Transverse colon (tissue), 4 donors: Measurements from ENCODE around the gene HAGH. TPM values are rescaled to one million over a fixed set of nuclear protein-coding genes. Genes with fewer than 3 reads are reported as not detected.

Source experiments
- DNase-seq: peaks from one replicate; pipeline ENCODE4 v3.0.0-alpha.2; 2019
- H3K27ac ChIP-seq, 4 donors: fragments of 200-600 bp; sonication (generic); 2 replicates each; pipeline ENCODE4 v1.5.1; 2016 to 2018; ENCODE audit warnings: inconsistent platforms in 4 of 4
- H3K27me3 ChIP-seq: fragments of 200-600 bp; sonication (generic); 2 replicates; pipeline ENCODE4 v1.5.1; 2017; ENCODE audit warnings: inconsistent platforms
- H3K36me3 ChIP-seq, 4 donors: fragments of 200-600 bp; sonication (generic); 2 replicates each; pipeline ENCODE4 v1.5.1; 2017 to 2019; ENCODE audit warnings: inconsistent platforms in 4 of 4
- H3K4me1 ChIP-seq, 4 donors: fragments of 200-600 bp; sonication (generic); 2 replicates each; pipeline ENCODE4 v1.5.1; 2017 to 2020; ENCODE audit warnings: inconsistent platforms in 4 of 4
- H3K4me3 ChIP-seq, 4 donors: fragments of 200-600 bp; sonication (generic); 1 replicate in 1 of 4; 2 replicates in 3 of 4; pipeline versions ENCODE4 v1.5.1 to v1.6.1; 2017 to 2019; ENCODE audit warnings: inconsistent platforms in 4 of 4
- H3K9me3 ChIP-seq, 2 donors: fragments of 200-600 bp; sonication (generic); 2 replicates each; pipeline ENCODE4 v1.5.1; 2017 to 2019; ENCODE audit warnings: inconsistent platforms in 2 of 2
- CTCF ChIP-seq, 5 experiments: fragments of 200-600 bp in 3 of 5; fragments of 450-650 bp in 2 of 5; sonication (generic) in 3 of 5; IDR thresholded peaks; 1 replicate in 2 of 5; 2 replicates in 3 of 5; pipeline ENCODE4 v1.5.1; 2016 to 2017; ENCODE audit warnings: antibody characterized with exemption in 5 of 5, inconsistent platforms in 3 of 5, mild to moderate bottlenecking in 2 of 5, moderate library complexity in 1 of 5
- EP300 ChIP-seq: sonication (generic); formaldehyde crosslinking; IDR thresholded peaks from one replicate; pipeline ENCODE4 v1.6.1; 2017; ENCODE audit warnings: antibody characterized with exemption, low read depth
- POLR2A ChIP-seq: fragments of 450-650 bp; IDR thresholded peaks from one replicate; pipeline ENCODE4 v1.6.1; 2016; ENCODE audit warnings: antibody characterized with exemption, mild to moderate bottlenecking, moderate library complexity
- POLR2AphosphoS5 ChIP-seq, 3 donors: sonication (generic); formaldehyde crosslinking; IDR thresholded peaks; one replicate each; pipeline ENCODE4 v1.6.1; 2016; ENCODE audit warnings: antibody characterized with exemption in 3 of 3
- WGBS, 2 donors: methylation state at CpG; one replicate each; pipeline ENCODE4 v1.1.5; 2018; ENCODE audit warnings: low coverage in 1 of 2; 5-methylcytosine and 5-hydroxymethylcytosine counted together
- in situ Hi-C, 4 donors: fragments of 200-750 bp; cut with MboI; loops; one replicate each; pipeline versions ENCODE4 v1.15.0 to v1.15.1; 2017; ENCODE audit warnings: low sequenced_read_pairs in 3 of 4, low pct_ligation_motif_present in 1 of 4, low pct_unique_long_range_greater_than_20kb in 1 of 4
- intact Hi-C: fragments of 100-400 bp; cut with DNase I; formaldehyde crosslinking; loops from one replicate; pipeline ENCODE4 v1.15.1; 2023; ENCODE audit warnings: low total_unique reads
- total RNA-seq, 4 donors: library from RNA; depleted of rRNA; stranded (reverse); fragments of >200 nt; gene quantifications; one replicate each; pipeline ENCODE4 v1.1.0, GENCODE V29; 2016

HAGH gene
- total RNA-seq, 4 donors from 2014 or later, result 40.6 to 403 (median 121) TPM

- TF ChIP-seq POLR2AphosphoS5 (IDR thresholded peaks at IDR 0.05) (no peak), EP300 (no peak)
- in situ Hi-C loops, result loop anchor here in 1 of 4 donors (5.0 kb wide), 1 partner anchor 70 kb away; no protein-coding TSS in a partner anchor
- no peak overlapping the region for H3K4me3 ChIP-seq
- no peak for DNase-seq
- intact Hi-C loops, result no loop called here
- peaks cover 0 to 8% (median 3%) of the 10 kb centered on the region in 4 donors for H3K4me1 ChIP-seq
- 83% methylated on average over 9 of the region's 9 CpGs; no CpG with 5 or more reads in 1 of the 2 donors for WGBS, 2 donors
- no peak overlapping the region for H3K27ac ChIP-seq
- peaks cover 44% of the 10 kb centered on the region for H3K27me3 ChIP-seq
- no peaks in the 10 kb centered on the region for H3K36me3 ChIP-seq
- H3K9me3 ChIP-seq, result no peaks in the 10 kb centered on the region
These were observed 35.8 kb upstream of the HAGH start for GRCh38 chr16:1862394-1862793.

GRCh38 chr16:1861730-1862129 lies 35.1 kb upstream of the HAGH start:
- no peak for DNase-seq
- peaks cover 51% of the 10 kb centered on the region for H3K27me3 ChIP-seq
- H3K4me3 ChIP-seq, result no peak overlapping the region
- H3K9me3 ChIP-seq, result no peaks in the 10 kb centered on the region
- WGBS, 2 donors, result 57 to 77% methylated on average over 2 to 5 of the region's 5 CpGs
- intact Hi-C loops (no loop called here), in situ Hi-C loops (loop anchor here in 1 of 4 donors (5.0 kb wide), 1 partner anchor 71 kb away; no protein-coding TSS in a partner anchor)
- TF ChIP-seq POLR2AphosphoS5 (IDR thresholded peaks at IDR 0.05) (no peak), CTCF (IDR thresholded peaks at IDR 0.05) (no peak), POLR2A (no peak), EP300 (no peak)
- H3K27ac ChIP-seq, result no peak overlapping the region
- H3K4me1 ChIP-seq, result peaks cover 0 to 8% (median 3%) of the 10 kb centered on the region in 4 donors
- H3K36me3 ChIP-seq, result no peaks in the 10 kb centered on the region

GRCh38 chr16:1859650-1860049 lies 33.0 kb upstream of the HAGH start:
- Histone ChIP-seq H3K9me3 (no peaks in the 10 kb centered on the region), H3K4me1 (peaks cover 0 to 8% (median 3%) of the 10 kb centered on the region in 4 donors), H3K4me3 (no peak overlapping the region), H3K27me3 (peaks cover 53% of the 10 kb centered on the region), H3K27ac (no peak overlapping the region), H3K36me3 (no peaks in the 10 kb centered on the region)
- WGBS, 2 donors, result 14 to 19% methylated on average over 3 to 8 of the region's 8 CpGs
- TF ChIP-seq EP300, result no peak
- no peak for TF ChIP-seq POLR2AphosphoS5 (IDR thresholded peaks at IDR 0.05)
- no peak for TF ChIP-seq POLR2A
- TF ChIP-seq CTCF (IDR thresholded peaks at IDR 0.05), result no peak
- in situ Hi-C loops, result loop anchor here in 1 of 4 donors (5.0 kb wide), 1 partner anchor 73 kb away; no protein-coding TSS in a partner anchor
- DNase-seq, result peak; percentile 64
- intact Hi-C loops, result no loop called here

GRCh38 chr16:1858189-1858865 lies 31.7 kb upstream of the HAGH start:
- Histone ChIP-seq H3K36me3 (no peaks in the 10 kb centered on the region), H3K4me1 (peaks cover 0 to 4% (median 2%) of the 10 kb centered on the region in 4 donors), H3K4me3 (no peak overlapping the region), H3K9me3 (no peaks in the 10 kb centered on the region), H3K27ac (no peak overlapping the region), H3K27me3 (peaks cover 51% of the 10 kb centered on the region)
- TF ChIP-seq POLR2A (no peak), EP300 (no peak), POLR2AphosphoS5 (IDR thresholded peaks at IDR 0.05) (no peak), CTCF (IDR thresholded peaks at IDR 0.05) (no peak)
- DNase-seq, result no peak
- intact Hi-C loops, result no loop called here
- in situ Hi-C loops, result no loop called here
- 15 to 37% methylated on average over 3 to 8 of the region's 8 CpGs for WGBS, 2 donors
